Omental fat pad (tissue), 4 donors: ENCODE data around the gene PIK3CB. TPM values are rescaled to one million over a fixed set of nuclear protein-coding genes. Genes with fewer than 3 reads are reported as not detected.

ENCODE experiments used
- ATAC-seq: fragments of 150-250 bp; one replicate; pipeline ENCODE4 v1.9.1; 2016; ENCODE audit warnings: mild to moderate bottlenecking, moderate library complexity; ENCODE audit not compliant: low FRiP score
- DNase-seq: peaks from one replicate; pipeline ENCODE4 v3.0.0-alpha.2; 2019; ENCODE audit warnings: low spot score
- total RNA-seq, 4 donors: library from RNA; depleted of rRNA; stranded (reverse); fragments of >200 nt; gene quantifications; one replicate each; pipeline ENCODE4 v1.1.0, GENCODE V29; 2016
- TF ChIP-seq, protein P1 (sequence below), 3 donors: fragments of 450-650 bp; IDR thresholded peaks; one replicate each; pipeline ENCODE4 v1.5.1; 2016 to 2017; ENCODE audit warnings: antibody characterized with exemption in 3 of 3, mild to moderate bottlenecking in 3 of 3, moderate library complexity in 2 of 3

The PIK3CB gene
- total RNA-seq, 4 donors from 2014 or later, result 20.6 to 42.8 (median 22.4) TPM

DNA sequence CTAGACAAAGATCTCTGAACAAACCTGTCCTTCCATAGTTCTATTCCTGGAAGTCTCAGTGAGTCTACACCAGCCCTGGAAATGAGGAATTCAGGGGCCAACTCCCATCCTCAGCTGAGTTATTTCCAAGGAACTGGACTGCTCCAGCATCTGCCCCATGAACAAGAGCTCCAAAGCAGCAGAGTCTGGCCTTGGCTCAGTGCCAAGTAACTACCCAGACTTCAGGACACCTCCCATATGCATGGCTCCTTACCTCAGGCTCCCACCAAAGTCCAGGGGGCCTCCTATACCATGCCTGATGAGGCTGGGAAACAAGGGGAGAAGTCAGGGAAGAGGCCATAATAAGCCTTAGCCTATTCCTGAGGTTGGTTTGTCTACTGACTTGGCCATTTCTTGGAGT is 181.2 kb downstream of the PIK3CB start:
- DNase-seq (no peak), ATAC-seq (no peak)
- TF ChIP-seq, protein P1, sequence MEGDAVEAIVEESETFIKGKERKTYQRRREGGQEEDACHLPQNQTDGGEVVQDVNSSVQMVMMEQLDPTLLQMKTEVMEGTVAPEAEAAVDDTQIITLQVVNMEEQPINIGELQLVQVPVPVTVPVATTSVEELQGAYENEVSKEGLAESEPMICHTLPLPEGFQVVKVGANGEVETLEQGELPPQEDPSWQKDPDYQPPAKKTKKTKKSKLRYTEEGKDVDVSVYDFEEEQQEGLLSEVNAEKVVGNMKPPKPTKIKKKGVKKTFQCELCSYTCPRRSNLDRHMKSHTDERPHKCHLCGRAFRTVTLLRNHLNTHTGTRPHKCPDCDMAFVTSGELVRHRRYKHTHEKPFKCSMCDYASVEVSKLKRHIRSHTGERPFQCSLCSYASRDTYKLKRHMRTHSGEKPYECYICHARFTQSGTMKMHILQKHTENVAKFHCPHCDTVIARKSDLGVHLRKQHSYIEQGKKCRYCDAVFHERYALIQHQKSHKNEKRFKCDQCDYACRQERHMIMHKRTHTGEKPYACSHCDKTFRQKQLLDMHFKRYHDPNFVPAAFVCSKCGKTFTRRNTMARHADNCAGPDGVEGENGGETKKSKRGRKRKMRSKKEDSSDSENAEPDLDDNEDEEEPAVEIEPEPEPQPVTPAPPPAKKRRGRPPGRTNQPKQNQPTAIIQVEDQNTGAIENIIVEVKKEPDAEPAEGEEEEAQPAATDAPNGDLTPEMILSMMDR (IDR thresholded peaks at IDR 0.05), result no peak

DNA sequence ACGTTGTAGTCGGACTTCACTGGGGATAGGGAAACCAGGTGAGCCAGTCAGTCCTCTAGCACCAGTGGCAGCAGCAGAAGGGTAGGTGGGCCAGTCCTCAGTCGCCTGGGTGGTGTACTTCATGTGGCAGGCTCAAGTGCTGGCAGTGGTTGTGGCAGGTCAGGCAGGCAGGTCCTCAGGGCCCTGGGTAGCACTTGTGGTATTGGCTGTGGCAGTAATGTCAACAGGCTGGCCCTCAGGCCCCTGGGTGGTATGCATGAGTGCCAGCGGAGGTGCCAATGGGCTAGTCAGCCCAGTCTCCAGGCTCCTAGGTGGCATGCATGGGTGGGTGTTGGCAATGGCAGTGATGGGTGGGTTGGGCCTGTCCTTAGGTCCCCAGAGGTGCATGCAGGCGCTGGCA is 185.6 kb downstream of the PIK3CB start:
- TF ChIP-seq, protein P1 (IDR thresholded peaks at IDR 0.05), result no peak
- DNase-seq (no peak), ATAC-seq (no peak)

DNA sequence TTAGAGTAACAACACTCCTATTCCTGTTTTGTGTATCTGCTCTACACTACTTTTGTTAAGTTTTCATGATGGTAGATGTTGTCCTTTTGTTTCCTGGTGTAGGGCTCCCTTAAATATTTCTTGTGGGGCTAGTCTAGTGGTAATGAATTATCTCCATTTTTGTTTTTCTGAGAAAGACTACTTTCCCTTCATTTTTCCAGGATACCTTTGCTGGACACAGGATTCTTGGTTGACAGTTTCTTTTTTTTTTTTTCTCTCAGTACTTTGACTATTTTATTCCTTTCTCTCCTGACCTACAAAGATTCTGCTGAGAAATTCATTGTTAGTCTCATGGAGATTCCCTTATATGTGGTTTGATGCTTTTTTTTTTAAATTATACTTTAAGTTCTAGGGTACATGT is 188.2 kb downstream of the PIK3CB start:
- TF ChIP-seq, protein P1 (IDR thresholded peaks at IDR 0.05), result no peak
- DNase-seq (no peak), ATAC-seq (no peak)

DNA sequence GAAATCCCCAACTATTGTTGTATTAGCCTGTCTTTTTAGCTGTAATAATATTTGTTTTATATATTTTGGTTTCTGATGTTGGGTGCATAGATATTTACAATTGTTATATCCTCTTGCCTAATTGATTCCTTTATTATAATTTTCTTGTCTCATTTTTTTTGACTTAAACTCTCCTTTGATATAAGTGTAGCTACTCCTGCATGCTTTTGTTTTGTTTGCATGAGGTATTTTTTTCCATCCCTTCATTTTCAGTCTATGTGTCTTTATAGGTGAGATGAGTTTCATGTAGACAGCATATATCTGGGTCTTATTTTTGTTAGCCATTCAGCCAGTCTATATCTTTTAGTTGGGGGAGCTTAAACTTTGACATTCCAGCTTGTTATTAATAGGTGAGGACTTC is 188.7 kb downstream of the PIK3CB start:
- no peak for DNase-seq
- TF ChIP-seq, protein P1 (IDR thresholded peaks at IDR 0.05), result no peak
- no peak for ATAC-seq

DNA sequence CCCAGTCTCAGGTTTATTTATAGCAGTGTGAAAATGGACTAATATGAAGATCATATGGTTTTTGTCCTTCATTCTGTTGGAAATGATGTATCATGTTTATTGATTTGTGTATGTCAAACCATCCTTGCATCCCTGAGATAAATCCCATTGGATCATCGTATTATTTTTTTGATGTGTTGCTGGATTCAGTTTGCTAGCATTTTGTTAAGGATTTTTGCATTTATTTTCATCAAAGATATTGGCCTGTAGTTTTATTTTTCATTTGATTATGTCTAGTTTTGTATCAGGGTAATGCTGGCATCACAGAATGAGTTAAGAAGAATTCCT is 191.8 kb downstream of the PIK3CB start:
- no peak for ATAC-seq
- TF ChIP-seq, protein P1 (IDR thresholded peaks at IDR 0.05), result no peak
- DNase-seq, result no peak

DNA sequence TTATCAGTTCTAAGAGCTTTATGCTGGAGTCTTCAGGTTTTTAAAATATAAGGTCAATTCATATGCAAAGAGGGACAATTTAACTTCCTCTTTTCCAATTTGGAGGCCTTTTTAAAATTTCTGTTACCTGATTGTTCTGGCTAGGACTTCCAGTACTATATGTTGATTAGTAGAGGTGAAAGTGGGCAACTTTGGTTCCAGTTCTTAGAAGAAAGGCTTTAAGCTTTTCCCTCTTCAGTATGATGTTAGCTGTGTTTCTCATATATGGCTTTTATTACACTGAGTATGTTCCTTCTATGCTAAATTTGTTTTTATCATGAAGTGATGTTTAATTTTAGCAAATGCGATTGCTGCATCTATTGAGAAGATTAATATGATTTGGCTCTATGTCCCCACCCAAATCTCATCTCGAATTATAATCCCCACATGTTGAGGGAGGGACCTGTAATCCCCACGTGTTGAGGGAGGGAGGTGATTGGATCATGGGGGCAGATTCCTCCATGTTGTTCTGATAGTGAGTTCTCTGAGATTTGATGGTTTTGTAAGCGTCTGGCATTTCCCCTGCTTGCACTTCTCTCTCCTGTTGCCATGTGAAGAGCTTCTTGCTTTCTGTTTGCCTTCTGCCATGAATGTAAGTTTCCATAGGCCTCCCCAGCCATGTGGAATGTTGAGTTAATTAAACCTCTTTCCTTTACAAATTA is 192.4 kb downstream of the PIK3CB start:
- ATAC-seq, result no peak
- no peak for DNase-seq
- TF ChIP-seq, protein P1 (IDR thresholded peaks at IDR 0.05), result no peak

DNA sequence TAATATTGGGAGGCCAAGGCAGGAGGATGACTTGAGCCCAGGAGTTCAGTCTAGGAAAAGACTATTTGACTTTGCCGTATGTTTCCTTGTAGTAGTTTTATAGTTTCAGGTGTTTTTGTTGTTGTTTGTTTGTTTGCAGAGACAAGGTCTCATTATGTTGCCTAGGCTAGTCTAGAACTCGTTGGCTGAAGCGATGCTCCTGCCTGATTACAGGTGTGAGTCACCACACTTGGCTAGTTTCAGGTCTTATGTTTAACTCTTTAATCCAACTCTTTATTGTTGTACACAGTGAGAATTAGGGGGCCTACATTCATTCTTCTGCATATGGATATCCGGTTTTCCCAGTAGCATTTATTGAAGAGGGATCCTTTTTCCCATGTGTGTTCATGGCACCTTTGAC is 194.2 kb downstream of the PIK3CB start:
- no peak for ATAC-seq
- DNase-seq, result no peak
- TF ChIP-seq, protein P1 (IDR thresholded peaks at IDR 0.05), result no peak
